Parathyroid adenoma (tissue), 2 donors: ENCODE measurements around the gene CCDC149.

Experiments used
- H2AFZ ChIP-seq: fragments of 300-600 bp; sonication (generic); one replicate; pipeline ENCODE4 v1.7.0; 2017; ENCODE audit warnings: antibody characterized with exemption, mild to moderate bottlenecking
- H3K27ac ChIP-seq: fragments of 300-600 bp; sonication (generic); one replicate; pipeline ENCODE4 v1.7.0; 2017
- H3K27me3 ChIP-seq: fragments of 300-600 bp; sonication (generic); one replicate; pipeline ENCODE4 v1.7.0; 2017; ENCODE audit warnings: low read length; ENCODE audit not compliant: control insufficient read depth, insufficient read depth
- H3K36me3 ChIP-seq: fragments of 300-600 bp; sonication (generic); one replicate; pipeline ENCODE4 v1.7.0; 2017; ENCODE audit warnings: low read length; ENCODE audit not compliant: control insufficient read depth, insufficient read depth
- H3K4me1 ChIP-seq: fragments of 300-600 bp; sonication (generic); one replicate; pipeline ENCODE4 v1.7.0; 2017; ENCODE audit warnings: control low read depth
- H3K4me2 ChIP-seq: fragments of 300-600 bp; sonication (generic); one replicate; pipeline ENCODE4 v1.7.0; 2017; ENCODE audit warnings: low read length
- H3K4me3 ChIP-seq: fragments of 300-600 bp; sonication (generic); one replicate; pipeline ENCODE4 v1.7.0; 2017; ENCODE audit warnings: low read depth, low read length
- H3K79me2 ChIP-seq: fragments of 300-600 bp; sonication (generic); one replicate; pipeline ENCODE4 v1.7.0; 2017; ENCODE audit warnings: control low read depth
- H3K9ac ChIP-seq: fragments of 300-600 bp; sonication (generic); one replicate; pipeline ENCODE4 v1.7.0; 2017; ENCODE audit warnings: mild to moderate bottlenecking
- H3K9me3 ChIP-seq: fragments of 300-600 bp; sonication (generic); one replicate; pipeline ENCODE4 v1.7.0; 2017; ENCODE audit warnings: low read length; ENCODE audit not compliant: control insufficient read depth
- TF ChIP-seq, protein P1 (sequence below): fragments of 300-600 bp; sonication (generic); IDR thresholded peaks from one replicate; pipeline ENCODE4 v1.7.0; 2017; ENCODE audit warnings: antibody characterized with exemption, mild to moderate bottlenecking
- donor health status: primary hyperparathyroidism.

CCDC149 gene

GRCh38 chr4:24768006-24768405 is 144.8 kb downstream of the CCDC149 start:
- H3K4me1 ChIP-seq, result peaks cover 5% of the 10 kb centered on the region
- no peaks in the 10 kb centered on the region for H3K27me3 ChIP-seq
- no peaks in the 10 kb centered on the region for H3K79me2 ChIP-seq
- H3K9me3 ChIP-seq, result no peaks in the 10 kb centered on the region
- no peak overlapping the region for H2AFZ ChIP-seq
- H3K36me3 ChIP-seq, result no peaks in the 10 kb centered on the region
- H3K9ac ChIP-seq, result no peak overlapping the region
- H3K4me2 ChIP-seq, result no peak overlapping the region
- no peak overlapping the region for H3K27ac ChIP-seq
- no peak overlapping the region for H3K4me3 ChIP-seq
- TF ChIP-seq, protein P1, sequence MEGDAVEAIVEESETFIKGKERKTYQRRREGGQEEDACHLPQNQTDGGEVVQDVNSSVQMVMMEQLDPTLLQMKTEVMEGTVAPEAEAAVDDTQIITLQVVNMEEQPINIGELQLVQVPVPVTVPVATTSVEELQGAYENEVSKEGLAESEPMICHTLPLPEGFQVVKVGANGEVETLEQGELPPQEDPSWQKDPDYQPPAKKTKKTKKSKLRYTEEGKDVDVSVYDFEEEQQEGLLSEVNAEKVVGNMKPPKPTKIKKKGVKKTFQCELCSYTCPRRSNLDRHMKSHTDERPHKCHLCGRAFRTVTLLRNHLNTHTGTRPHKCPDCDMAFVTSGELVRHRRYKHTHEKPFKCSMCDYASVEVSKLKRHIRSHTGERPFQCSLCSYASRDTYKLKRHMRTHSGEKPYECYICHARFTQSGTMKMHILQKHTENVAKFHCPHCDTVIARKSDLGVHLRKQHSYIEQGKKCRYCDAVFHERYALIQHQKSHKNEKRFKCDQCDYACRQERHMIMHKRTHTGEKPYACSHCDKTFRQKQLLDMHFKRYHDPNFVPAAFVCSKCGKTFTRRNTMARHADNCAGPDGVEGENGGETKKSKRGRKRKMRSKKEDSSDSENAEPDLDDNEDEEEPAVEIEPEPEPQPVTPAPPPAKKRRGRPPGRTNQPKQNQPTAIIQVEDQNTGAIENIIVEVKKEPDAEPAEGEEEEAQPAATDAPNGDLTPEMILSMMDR, result no peak

DNA sequence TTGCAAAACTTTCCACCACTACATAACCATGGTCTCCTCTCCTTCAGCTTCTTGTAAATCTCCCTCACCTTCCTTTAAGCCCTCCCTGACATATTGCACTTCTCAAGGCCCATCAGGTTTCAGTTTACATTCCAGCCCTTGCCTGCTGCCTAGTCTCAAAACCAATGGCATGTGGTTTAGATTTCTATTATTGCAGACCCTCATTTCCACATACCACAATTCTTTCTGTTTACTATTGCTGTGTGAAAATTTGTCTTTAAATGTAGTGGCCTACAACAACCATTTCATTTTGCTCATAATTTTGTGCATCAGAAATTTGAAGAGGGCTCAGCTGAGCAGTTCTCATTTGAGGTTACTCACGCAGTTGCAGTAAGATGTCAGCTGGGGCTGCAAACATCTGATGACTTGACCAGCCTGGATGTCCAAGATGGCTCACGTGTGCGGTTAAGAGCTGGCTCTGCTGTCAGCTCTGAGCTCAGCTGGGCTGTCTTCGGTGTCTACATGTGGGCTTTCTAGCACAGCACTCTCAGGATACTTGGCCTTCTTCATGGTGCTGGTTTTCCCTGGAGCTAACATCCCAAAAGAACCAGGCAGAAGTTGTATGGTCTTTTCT is 147.4 kb downstream of the CCDC149 start:
- Histone ChIP-seq H3K79me2 (no peaks in the 10 kb centered on the region), H2AFZ (no peak overlapping the region), H3K36me3 (no peaks in the 10 kb centered on the region), H3K27me3 (no peaks in the 10 kb centered on the region), H3K4me1 (peaks cover 5% of the 10 kb centered on the region), H3K4me3 (no peak overlapping the region), H3K27ac (no peak overlapping the region), H3K4me2 (no peak overlapping the region), H3K9me3 (no peaks in the 10 kb centered on the region), H3K9ac (no peak overlapping the region)
- TF ChIP-seq, protein P1, result no peak

DNA sequence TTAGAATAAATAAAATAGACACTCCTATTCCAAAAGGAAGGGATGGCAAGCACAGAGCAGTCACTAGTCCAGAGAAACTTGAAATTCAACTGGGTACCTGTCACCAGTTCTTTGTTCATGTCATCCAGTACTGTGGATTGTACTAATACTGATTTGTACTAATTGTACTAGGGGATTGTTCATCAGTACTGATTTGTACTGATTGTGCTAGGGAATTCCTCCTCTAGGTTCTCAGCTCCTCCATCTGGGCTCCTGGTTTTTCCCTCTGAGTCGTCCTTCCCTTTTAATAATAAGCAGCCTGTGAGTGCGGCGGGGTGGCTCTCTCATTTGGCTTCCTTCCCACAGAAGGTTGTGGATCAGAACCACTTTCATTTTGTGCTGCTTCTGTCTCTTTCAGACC is 148.5 kb downstream of the CCDC149 start:
- no peaks in the 10 kb centered on the region for H3K36me3 ChIP-seq
- H3K4me3 ChIP-seq, result no peak overlapping the region
- H3K27ac ChIP-seq, result peak overlapping the region; percentile 64

DNA sequence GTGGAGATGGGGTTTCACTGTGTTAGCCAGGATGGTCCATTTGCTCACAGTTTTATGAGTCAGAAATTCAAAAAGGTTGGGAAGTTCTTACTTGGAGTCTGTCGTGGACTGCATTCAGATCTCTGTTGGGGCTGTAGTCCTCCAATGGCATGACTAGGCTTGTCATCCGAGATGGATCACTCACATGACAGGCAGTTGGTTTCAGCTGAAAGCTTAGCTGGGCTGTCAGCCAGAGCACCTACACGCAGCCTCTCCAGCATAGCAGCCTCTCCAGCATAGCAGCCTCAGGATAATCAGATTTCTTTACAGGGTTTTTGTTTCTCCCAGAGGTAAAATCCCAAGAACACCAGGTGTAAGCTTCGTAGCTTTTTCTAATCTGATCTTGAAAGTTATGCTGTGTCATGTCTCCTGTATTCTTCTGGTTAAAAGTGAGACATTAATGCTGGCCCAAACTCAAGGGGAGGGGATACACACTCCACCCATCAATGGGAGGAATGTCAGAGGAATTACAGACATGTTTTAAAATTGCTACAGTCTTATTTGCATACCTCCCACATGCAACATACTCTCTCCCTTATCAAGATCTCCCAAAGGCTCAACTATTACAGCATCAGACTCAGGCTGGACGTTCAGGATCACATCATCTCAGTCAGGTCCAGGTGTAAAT is 149.1 kb downstream of the CCDC149 start:
- Histone ChIP-seq H3K4me1 (peaks cover 5% of the 10 kb centered on the region), H3K4me3 (no peak overlapping the region), H3K36me3 (no peaks in the 10 kb centered on the region), H2AFZ (peak overlapping the region; percentile 60), H3K9ac (no peak overlapping the region), H3K79me2 (no peaks in the 10 kb centered on the region), H3K27me3 (no peaks in the 10 kb centered on the region), H3K27ac (peak overlapping the region; percentile 64), H3K4me2 (peak overlapping the region; percentile 16), H3K9me3 (no peaks in the 10 kb centered on the region)
- TF ChIP-seq, protein P1, result no peak

More for the DNA sequence above, 148.5 kb downstream of the CCDC149 start:
- peak overlapping the region; percentile 16 for H3K4me2 ChIP-seq
- H3K9me3 ChIP-seq, result no peaks in the 10 kb centered on the region
- no peak overlapping the region for H3K9ac ChIP-seq
- peaks cover 5% of the 10 kb centered on the region for H3K4me1 ChIP-seq
- TF ChIP-seq, protein P1, result no peak
- H3K27me3 ChIP-seq, result no peaks in the 10 kb centered on the region
- no peaks in the 10 kb centered on the region for H3K79me2 ChIP-seq
- peak overlapping the region; percentile 11 for H2AFZ ChIP-seq
